GM12878 (cell line): ENCODE data around the gene SENP3.

Experiments used
- CREB1 ChIP-seq: IDR thresholded peaks from 2 replicates; pipeline ENCODE4 v1.6.1; 2012; ENCODE audit warnings: low read depth, mild to moderate bottlenecking, inconsistent platforms
- MEF2A ChIP-seq: IDR thresholded peaks from 2 replicates; pipeline ENCODE4 v1.6.1; 2011; ENCODE audit warnings: low read depth, mild to moderate bottlenecking, low read length, moderate library complexity; ENCODE audit not compliant: insufficient read depth
- POLR2AphosphoS5 ChIP-seq: IDR thresholded peaks from 2 replicates; pipeline ENCODE4 v1.6.1; 2011; ENCODE audit warnings: mild to moderate bottlenecking, low read length, inconsistent platforms
- TF ChIP-seq, protein P1 (sequence below): fragments of 450-650 bp; IDR thresholded peaks from 2 replicates; pipeline ENCODE4 v1.6.1; 2016; ENCODE audit warnings: mild to moderate bottlenecking
- TF ChIP-seq, protein P2 (sequence below), 3 experiments: IDR thresholded peaks in 2 of 3; conservative IDR thresholded peaks in 1 of 3; 2 replicates each; pipeline ENCODE4 v1.5.1; 2011; ENCODE audit warnings: low read depth in 3 of 3, low read length in 3 of 3, mild to moderate bottlenecking in 3 of 3, control low read depth in 2 of 3, moderate library complexity in 2 of 3, inconsistent platforms in 1 of 3, mixed read lengths in 1 of 3; ENCODE audit not compliant: control insufficient read depth in 2 of 3, insufficient read depth in 1 of 3; ENCODE audit errors: extremely low read depth in 1 of 3

DNA sequence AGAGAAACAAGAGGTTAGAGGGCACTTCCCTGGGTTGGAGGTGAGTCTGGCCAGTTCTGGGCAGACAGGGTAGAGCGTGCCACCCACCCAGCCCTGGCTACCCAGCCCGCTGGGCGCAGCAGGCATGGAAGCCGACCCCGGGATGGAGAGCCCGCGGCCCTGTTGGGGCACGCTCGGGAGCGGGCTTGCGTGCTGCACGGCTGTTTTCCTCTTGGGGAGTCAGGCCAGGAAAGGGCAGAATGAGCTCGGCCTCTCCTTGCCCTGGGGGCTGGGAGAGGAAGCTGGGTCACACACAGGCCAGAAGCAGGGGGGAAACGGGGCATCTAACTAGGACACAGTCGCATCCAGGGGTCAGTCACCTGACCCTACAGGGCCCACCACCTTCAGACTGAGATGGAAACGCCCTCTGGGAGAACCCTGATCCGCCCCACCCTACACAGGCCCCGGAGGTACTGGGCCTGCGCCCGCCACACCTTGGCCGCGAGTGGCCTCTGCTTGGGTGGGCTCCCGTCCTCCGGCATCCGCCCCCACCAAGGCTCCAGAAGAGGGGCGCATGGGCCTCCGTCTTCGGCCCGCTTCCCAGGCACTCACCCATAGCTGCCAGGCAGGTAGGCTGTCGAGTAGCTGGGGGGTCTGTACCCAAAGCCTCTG is 27.0 kb downstream of the SENP3 start:
- TF ChIP-seq MEF2A (no peak), CREB1 (no peak), POLR2AphosphoS5 (no peak)
- TF ChIP-seq, protein P1, sequence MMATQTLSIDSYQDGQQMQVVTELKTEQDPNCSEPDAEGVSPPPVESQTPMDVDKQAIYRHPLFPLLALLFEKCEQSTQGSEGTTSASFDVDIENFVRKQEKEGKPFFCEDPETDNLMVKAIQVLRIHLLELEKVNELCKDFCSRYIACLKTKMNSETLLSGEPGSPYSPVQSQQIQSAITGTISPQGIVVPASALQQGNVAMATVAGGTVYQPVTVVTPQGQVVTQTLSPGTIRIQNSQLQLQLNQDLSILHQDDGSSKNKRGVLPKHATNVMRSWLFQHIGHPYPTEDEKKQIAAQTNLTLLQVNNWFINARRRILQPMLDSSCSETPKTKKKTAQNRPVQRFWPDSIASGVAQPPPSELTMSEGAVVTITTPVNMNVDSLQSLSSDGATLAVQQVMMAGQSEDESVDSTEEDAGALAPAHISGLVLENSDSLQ, result no peak
- TF ChIP-seq, protein P2, sequence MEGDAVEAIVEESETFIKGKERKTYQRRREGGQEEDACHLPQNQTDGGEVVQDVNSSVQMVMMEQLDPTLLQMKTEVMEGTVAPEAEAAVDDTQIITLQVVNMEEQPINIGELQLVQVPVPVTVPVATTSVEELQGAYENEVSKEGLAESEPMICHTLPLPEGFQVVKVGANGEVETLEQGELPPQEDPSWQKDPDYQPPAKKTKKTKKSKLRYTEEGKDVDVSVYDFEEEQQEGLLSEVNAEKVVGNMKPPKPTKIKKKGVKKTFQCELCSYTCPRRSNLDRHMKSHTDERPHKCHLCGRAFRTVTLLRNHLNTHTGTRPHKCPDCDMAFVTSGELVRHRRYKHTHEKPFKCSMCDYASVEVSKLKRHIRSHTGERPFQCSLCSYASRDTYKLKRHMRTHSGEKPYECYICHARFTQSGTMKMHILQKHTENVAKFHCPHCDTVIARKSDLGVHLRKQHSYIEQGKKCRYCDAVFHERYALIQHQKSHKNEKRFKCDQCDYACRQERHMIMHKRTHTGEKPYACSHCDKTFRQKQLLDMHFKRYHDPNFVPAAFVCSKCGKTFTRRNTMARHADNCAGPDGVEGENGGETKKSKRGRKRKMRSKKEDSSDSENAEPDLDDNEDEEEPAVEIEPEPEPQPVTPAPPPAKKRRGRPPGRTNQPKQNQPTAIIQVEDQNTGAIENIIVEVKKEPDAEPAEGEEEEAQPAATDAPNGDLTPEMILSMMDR (IDR thresholded peaks at IDR 0.05 in 2 of 3, conservative IDR thresholded peaks at IDR 0.05 in 1 of 3; ENCODE audit: control insufficient read depth in 2 of 3, extremely low read depth in 1 of 3, insufficient read depth in 1 of 3, low read depth in 3 of 3, low read length in 3 of 3), result no peak
